Measurements from ENCODE around the gene SYNDIG1.

DNA sequence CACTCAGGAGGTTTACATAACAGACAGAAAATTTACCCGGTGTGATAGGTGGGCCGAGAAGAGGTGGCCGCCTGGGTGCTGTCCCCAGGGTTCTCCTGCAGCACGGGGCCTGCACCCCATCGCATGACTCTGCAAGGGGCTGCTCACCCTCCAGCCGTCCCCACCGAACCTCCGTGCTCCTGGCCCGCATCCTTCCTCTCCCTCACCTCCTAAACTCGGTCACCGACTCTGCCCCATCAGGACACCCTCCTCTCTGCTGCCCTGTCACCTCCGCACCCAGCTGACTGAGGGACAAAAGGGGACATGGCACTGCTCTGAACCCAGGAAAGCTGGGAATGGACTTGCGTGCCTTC is 147.6 kb downstream of the SYNDIG1 start:
- TF ChIP-seq, protein P1, sequence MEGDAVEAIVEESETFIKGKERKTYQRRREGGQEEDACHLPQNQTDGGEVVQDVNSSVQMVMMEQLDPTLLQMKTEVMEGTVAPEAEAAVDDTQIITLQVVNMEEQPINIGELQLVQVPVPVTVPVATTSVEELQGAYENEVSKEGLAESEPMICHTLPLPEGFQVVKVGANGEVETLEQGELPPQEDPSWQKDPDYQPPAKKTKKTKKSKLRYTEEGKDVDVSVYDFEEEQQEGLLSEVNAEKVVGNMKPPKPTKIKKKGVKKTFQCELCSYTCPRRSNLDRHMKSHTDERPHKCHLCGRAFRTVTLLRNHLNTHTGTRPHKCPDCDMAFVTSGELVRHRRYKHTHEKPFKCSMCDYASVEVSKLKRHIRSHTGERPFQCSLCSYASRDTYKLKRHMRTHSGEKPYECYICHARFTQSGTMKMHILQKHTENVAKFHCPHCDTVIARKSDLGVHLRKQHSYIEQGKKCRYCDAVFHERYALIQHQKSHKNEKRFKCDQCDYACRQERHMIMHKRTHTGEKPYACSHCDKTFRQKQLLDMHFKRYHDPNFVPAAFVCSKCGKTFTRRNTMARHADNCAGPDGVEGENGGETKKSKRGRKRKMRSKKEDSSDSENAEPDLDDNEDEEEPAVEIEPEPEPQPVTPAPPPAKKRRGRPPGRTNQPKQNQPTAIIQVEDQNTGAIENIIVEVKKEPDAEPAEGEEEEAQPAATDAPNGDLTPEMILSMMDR (IDR thresholded peaks at IDR 0.05) = no peak
- TF ChIP-seq POLR2AphosphoS5 (IDR thresholded peaks at IDR 0.05) (no peak), POLR2A (IDR thresholded peaks at IDR 0.05) (no peak)

Measured in prostate gland (tissue), 2 donors.